H1 (cell line): ENCODE measurements around the gene C10orf120. TPM values are rescaled to one million over a fixed set of nuclear protein-coding genes. Genes with fewer than 3 reads are reported as not detected.

Experiments
- CTCF ChIA-PET: fragments of 300-600 bp; sonication (Branson Sonifier 250); formaldehyde crosslinking; loops from one replicate; lab custom pipeline; 2021; ENCODE audit not compliant: partially characterized antibody; lab: Charles Lee
- POLR2A ChIA-PET: fragments of 300-600 bp; sonication (Branson Sonifier 250); formaldehyde crosslinking; loops from one replicate; lab custom pipeline; 2021; ENCODE audit warnings: inconsistent platforms; ENCODE audit not compliant: partially characterized antibody; lab: Charles Lee
- DNase-seq, 2 experiments: peaks; one replicate each; pipeline versions ENCODE4 v3.0.0 to v3.0.0-alpha.2; 2010 to 2022; ENCODE audit warnings: low spot score in 2 of 2, low read depth in 1 of 2, mixed read lengths in 1 of 2
- FAIRE-seq: peaks from 2 replicates; lab custom pipeline; 2011; peaks lifted over from hg19 to GRCh38; lab: Jason Lieb, UNC
- H2AFZ ChIP-seq: 2 replicates; pipeline ENCODE4 v1.8.1; 2012; ENCODE audit warnings: low read length, inconsistent platforms
- H2AK5ac ChIP-seq: 2 replicates; pipeline ENCODE4 v1.6.1; 2013; ENCODE audit warnings: low read depth, low read length
- H2BK120ac ChIP-seq: replicated peaks from 2 replicates; pipeline ENCODE3; 2013; ENCODE audit warnings: low read depth, low read length, inconsistent platforms
- H2BK12ac ChIP-seq: 2 replicates; pipeline ENCODE4 v1.6.1; 2013; ENCODE audit warnings: low read depth, low read length
- H2BK15ac ChIP-seq: 2 replicates; pipeline ENCODE4 v1.6.1; 2013; ENCODE audit warnings: low read length
- H2BK20ac ChIP-seq: 2 replicates; pipeline ENCODE4 v1.6.1; 2013; ENCODE audit warnings: low read length
- H2BK5ac ChIP-seq: 2 replicates; pipeline ENCODE4 v1.6.1; 2013; ENCODE audit warnings: low read depth, low read length
- H3K14ac ChIP-seq: 2 replicates; pipeline ENCODE4 v1.6.1; 2013; ENCODE audit warnings: inconsistent platforms; ENCODE audit not compliant: insufficient read length
- H3K18ac ChIP-seq: 2 replicates; pipeline ENCODE4 v1.6.1; 2013; ENCODE audit warnings: low read length; ENCODE audit errors: extremely low read depth
- H3K23ac ChIP-seq: 2 replicates; pipeline ENCODE4 v1.6.1; 2013; ENCODE audit warnings: inconsistent platforms; ENCODE audit not compliant: insufficient read length
- H3K23me2 ChIP-seq: 2 replicates; pipeline ENCODE4 v1.6.1; 2013; ENCODE audit warnings: low read depth, low read length
- H3K27ac ChIP-seq: 2 replicates; pipeline ENCODE4 v1.6.1; 2011; ENCODE audit warnings: low read depth, low read length, inconsistent platforms
- H3K27me3 ChIP-seq, 4 experiments: replicated peaks in 1 of 4; 1 replicate in 1 of 4; 2 replicates in 3 of 4; pipeline versions ENCODE4 v1.6.1 to v1.8.1; 2011 to 2013; ENCODE audit warnings: low read length in 3 of 4, mild to moderate bottlenecking in 3 of 4, inconsistent platforms in 2 of 4, mixed read lengths in 2 of 4, moderate library complexity in 1 of 4; ENCODE audit not compliant: control insufficient read depth in 3 of 4, insufficient read depth in 3 of 4; ENCODE audit errors: extremely low read depth in 1 of 4
- H3K36me3 ChIP-seq, 4 experiments: 2 replicates each; pipeline versions ENCODE4 v1.6.1 to v1.8.1; 2011 to 2013; ENCODE audit warnings: mild to moderate bottlenecking in 4 of 4, low read length in 3 of 4, moderate library complexity in 2 of 4, control low read depth in 1 of 4, inconsistent platforms in 1 of 4; ENCODE audit not compliant: insufficient read depth in 4 of 4, control insufficient read depth in 2 of 4
- H3K4ac ChIP-seq: replicated peaks from 2 replicates; pipeline ENCODE3; 2013; ENCODE audit warnings: low read length, low read depth, mixed read lengths, inconsistent platforms; ENCODE audit not compliant: insufficient read length
- H3K4me1 ChIP-seq, 4 experiments: replicated peaks in 1 of 4; 1 replicate in 1 of 4; 2 replicates in 3 of 4; pipeline versions ENCODE4 v1.6.1 to v1.8.1; 2011 to 2013; ENCODE audit warnings: low read length in 3 of 4, inconsistent platforms in 2 of 4, mixed read lengths in 1 of 4; ENCODE audit not compliant: insufficient read depth in 4 of 4, control insufficient read depth in 3 of 4
- H3K4me2 ChIP-seq, 2 experiments: 2 replicates each; pipeline versions ENCODE4 v1.6.1 to v1.8.1; 2011 to 2013; ENCODE audit warnings: low read depth in 2 of 2, low read length in 2 of 2, control low read depth in 1 of 2, inconsistent platforms in 1 of 2, mild to moderate bottlenecking in 1 of 2; ENCODE audit not compliant: insufficient read depth in 1 of 2
- H3K4me3 ChIP-seq, 4 experiments: fragments of 200-600, 300-600 bp in 1 of 4; sonication (generic), shearing (Covaris generic), sonication (Bioruptor Twin) in 1 of 4; 2 replicates each; pipeline versions ENCODE4 v1.5.1 to v1.8.1; 2011 to 2016; ENCODE audit warnings: low read length in 4 of 4, low read depth in 3 of 4, control low read depth in 2 of 4, inconsistent platforms in 2 of 4, mild to moderate bottlenecking in 2 of 4, mixed read lengths in 1 of 4, moderate library complexity in 1 of 4; ENCODE audit not compliant: insufficient read depth in 2 of 4; ENCODE audit errors: extremely low read depth in 1 of 4
- H3K56ac ChIP-seq: replicated peaks from 2 replicates; pipeline ENCODE3; 2013; ENCODE audit warnings: low read depth, mild to moderate bottlenecking, mixed read lengths, low read length, inconsistent platforms; ENCODE audit not compliant: insufficient read length
- H3K79me1 ChIP-seq: 2 replicates; pipeline ENCODE4 v1.6.1; 2013; ENCODE audit warnings: low read depth, low read length, control low read depth
- H3K79me2 ChIP-seq, 2 experiments: 2 replicates each; pipeline versions ENCODE4 v1.6.1 to v1.8.1; 2012 to 2013; ENCODE audit warnings: low read length in 2 of 2, mild to moderate bottlenecking in 2 of 2, inconsistent platforms in 1 of 2; ENCODE audit not compliant: insufficient read depth in 2 of 2, control insufficient read depth in 1 of 2
- H3K9ac ChIP-seq, 4 experiments: replicated peaks in 1 of 4; 1 replicate in 1 of 4; 2 replicates in 3 of 4; pipeline versions ENCODE4 v1.6.1 to v1.8.1; 2011 to 2013; ENCODE audit warnings: low read depth in 3 of 4, low read length in 3 of 4, control low read depth in 2 of 4, mild to moderate bottlenecking in 2 of 4, moderate library complexity in 2 of 4, inconsistent platforms in 1 of 4; ENCODE audit errors: extremely low read depth in 1 of 4
- H3K9me3 ChIP-seq, 2 experiments: 2 replicates each; pipeline versions ENCODE4 v1.6.1 to v1.8.1; 2012 to 2013; ENCODE audit warnings: mild to moderate bottlenecking in 2 of 2, moderate library complexity in 2 of 2, control low read depth in 1 of 2, inconsistent platforms in 1 of 2, low read depth in 1 of 2, low read length in 1 of 2, mixed read lengths in 1 of 2; ENCODE audit not compliant: insufficient read depth in 2 of 2
- H4K20me1 ChIP-seq, 2 experiments: replicated peaks in 1 of 2; 2 replicates each; pipeline versions ENCODE3 to v1.8.1; 2011 to 2013; ENCODE audit warnings: inconsistent platforms in 2 of 2, low read length in 2 of 2, mild to moderate bottlenecking in 1 of 2; ENCODE audit not compliant: insufficient read depth in 2 of 2, control insufficient read depth in 1 of 2
- H4K5ac ChIP-seq: 2 replicates; pipeline ENCODE4 v1.6.1; 2013; ENCODE audit warnings: low read length, low read depth, mixed read lengths, inconsistent platforms; ENCODE audit not compliant: insufficient read length
- H4K8ac ChIP-seq: 2 replicates; pipeline ENCODE4 v1.8.0; 2013; ENCODE audit warnings: mild to moderate bottlenecking, moderate library complexity, low read length, inconsistent platforms; ENCODE audit not compliant: insufficient read depth; ENCODE audit errors: extremely low read depth
- H4K91ac ChIP-seq: replicated peaks from 2 replicates; pipeline ENCODE3; 2013; ENCODE audit warnings: low read length, mixed read lengths, inconsistent platforms; ENCODE audit not compliant: insufficient read length
- CBX5 ChIP-seq: fragments of 300-800, 300-1000 bp; sonication (generic); IDR thresholded peaks from 2 replicates; pipeline ENCODE4 v1.7.1; 2016; ENCODE audit warnings: antibody characterized with exemption, low read length, low read depth
- HDAC2 ChIP-seq, 2 experiments: fragments of 300-600 bp in 1 of 2; sonication (generic) in 1 of 2; IDR thresholded peaks; 2 replicates each; pipeline ENCODE4 v1.6.1; 2011 to 2012; ENCODE audit warnings: low read depth in 2 of 2, low read length in 2 of 2, mild to moderate bottlenecking in 2 of 2, moderate library complexity in 2 of 2, borderline replicate concordance in 1 of 2, inconsistent platforms in 1 of 2
- JUND ChIP-seq: IDR thresholded peaks from 2 replicates; pipeline ENCODE4 v1.6.1; 2011; ENCODE audit warnings: mild to moderate bottlenecking, improper control_type of control experiment, low read length
- KDM5A ChIP-seq: fragments of 200-600 bp; IDR thresholded peaks from 2 replicates; pipeline ENCODE4 v1.7.1; 2012; ENCODE audit warnings: mild to moderate bottlenecking, low read length, inconsistent platforms, mixed read lengths
- MAFK ChIP-seq: IDR thresholded peaks from 2 replicates; pipeline ENCODE4 v1.6.1; 2012; ENCODE audit warnings: low read depth, mild to moderate bottlenecking, improper control_type of control experiment, low read length
- PHF8 ChIP-seq: fragments of 200-600 bp; sonication (generic); conservative IDR thresholded peaks from 2 replicates; pipeline ENCODE4 v1.7.1; 2012; ENCODE audit warnings: low read depth, mild to moderate bottlenecking, inconsistent platforms, low read length, moderate library complexity
- RAD21 ChIP-seq, 2 experiments: IDR thresholded peaks in 1 of 2; conservative IDR thresholded peaks in 1 of 2; 2 replicates each; pipeline ENCODE4 v1.6.1; 2011; ENCODE audit warnings: low read depth in 2 of 2, low read length in 2 of 2, improper control_type of control experiment in 1 of 2, inconsistent platforms in 1 of 2, mild to moderate bottlenecking in 1 of 2, moderate library complexity in 1 of 2
- RFX5 ChIP-seq: IDR thresholded peaks from 2 replicates; pipeline ENCODE4 v1.6.1; 2011; ENCODE audit warnings: low read depth, low read length, improper control_type of control experiment, borderline replicate concordance
- SIRT6 ChIP-seq: IDR thresholded peaks from one replicate; pipeline ENCODE4 v1.7.1; 2012; ENCODE audit warnings: low read length, inconsistent platforms
- TAF7 ChIP-seq: optimal IDR thresholded peaks from 2 replicates; pipeline ENCODE3; 2011; ENCODE audit warnings: low read depth, mild to moderate bottlenecking, inconsistent platforms, low read length, moderate library complexity, borderline replicate concordance
- WGBS, 2 experiments: shearing (Covaris generic) in 1 of 2; methylation state at CpG; one replicate each; pipeline versions ENCODE4 v1.1.6 to v1.1.7; 2013 to 2015; ENCODE audit warnings: low lambda C conversion rate in 2 of 2, mixed read lengths in 2 of 2, inconsistent platforms in 1 of 2, low coverage in 1 of 2, missing lambda C conversion rate in 1 of 2; ENCODE audit not compliant: insufficient replicate concordance in 2 of 2, insufficient coverage in 1 of 2, insufficient read length in 1 of 2; ENCODE audit errors: extremely low coverage in 1 of 2, missing lambda C conversion rate in 1 of 2; 5-methylcytosine and 5-hydroxymethylcytosine counted together
- long read RNA-seq, 2 experiments: library from RNA in 1 of 2; library from capped mRNA in 1 of 2; stranded (forward); transcript quantifications; one replicate each; pipeline ENCODE4 v2.0.0, GENCODE V29; 2021; ENCODE audit warnings: inconsistent platforms in 1 of 2
- polyA minus RNA-seq, 3 experiments: library from RNA; depleted of rRNA, polyadenylated mRNA; stranded (reverse); fragments of >200 nt; gene quantifications; 1 replicate in 2 of 3; 2 replicates in 1 of 3; pipeline ENCODE4 v1.2.3, GENCODE V29; 2011
- polyA plus RNA-seq, 7 experiments: library from polyadenylated mRNA; depleted of rRNA in 3 of 7; stranded (reverse) in 5 of 7; unstranded in 2 of 7; fragments of >200 nt in 5 of 7; fragments of 200-250 nt in 2 of 7; gene quantifications; 1 replicate in 5 of 7; 2 replicates in 1 of 7; 4 replicates in 1 of 7; pipeline versions ENCODE4 v1.2.1 to v1.2.3, GENCODE V29; 2011 to 2013; ENCODE audit warnings: missing spikeins in 2 of 7, mixed read lengths in 2 of 7
- total RNA-seq: library from RNA; stranded (reverse); fragmentation: NEBNext Ultra II Directional; extraction: Animal tissue kit (Norgen Biotek cat#: 25700); gene quantifications from 2 replicates; pipeline ENCODE4 v1.2.1, GENCODE V29; 2021

The C10orf120 gene
- total RNA-seq (not detected in 2 replicates), polyA plus RNA-seq (2011; rRNA removed) (not detected in 2 replicates), polyA minus RNA-seq (2011; rRNA and poly(A)+ RNA removed) (not detected in 2 replicates)
- polyA plus RNA-seq (2011; cell fraction: cytosol; rRNA removed) = not detected
- not detected for polyA plus RNA-seq (2011; cell fraction: nucleus; rRNA removed)
- not detected in 4 replicates for polyA plus RNA-seq (2012, experiment 1 of 2)
- polyA plus RNA-seq (2012, experiment 2 of 2) = not detected
- not detected for polyA plus RNA-seq (2013, experiment 1 of 2)
- not detected for polyA plus RNA-seq (2013, experiment 2 of 2)
- polyA minus RNA-seq (2011; cell fraction: cytosol; rRNA and poly(A)+ RNA removed) = not detected
- polyA minus RNA-seq (2011; cell fraction: nucleus; rRNA and poly(A)+ RNA removed) = not detected
- long read RNA-seq, experiment 1 = 0 reads
- long read RNA-seq, experiment 2 = 0 reads

GRCh38 chr10:122699796-122700455, at the start of gene C10orf120:
C10orf120 (minus strand) TSS chr10:122699846; CDS start chr10:122699790, 56 bp downstream.
- Histone ChIP-seq H4K20me1 (no peaks in the 10 kb centered on the region), H3K23ac (no peak within 1 kb of the TSS), H3K4me3 (no peak within 1 kb of the TSS), H3K23me2 (peaks cover 3% of the 10 kb centered on the region; the same call in 1 of the 2 replicates), H3K9ac (no peak within 1 kb of the TSS), H2BK15ac (no peak within 1 kb of the TSS), H3K4ac (no peak within 1 kb of the TSS), H4K8ac (no peak within 1 kb of the TSS), H4K91ac (no peak within 1 kb of the TSS), H3K79me1 (no peaks in the 10 kb centered on the region), H3K18ac (no peak within 1 kb of the TSS), H3K27me3 (no peaks in the 10 kb centered on the region; a peak in 1 of 7 replicates), H2BK12ac (no peak within 1 kb of the TSS), H3K4me2 (no peak within 1 kb of the TSS), H3K79me2 (no peaks in the 10 kb centered on the region), H2BK120ac (no peak within 1 kb of the TSS), H3K27ac (no peak within 1 kb of the TSS), H2BK5ac (no peak within 1 kb of the TSS), H3K4me1 (no peaks in the 10 kb centered on the region), H3K9me3 (no peaks in the 10 kb centered on the region; a peak in 1 of 4 replicates), H2AFZ (no peak within 1 kb of the TSS), H4K5ac (no peak within 1 kb of the TSS), H2BK20ac (no peak within 1 kb of the TSS), H2AK5ac (no peak within 1 kb of the TSS), H3K56ac (no peak within 1 kb of the TSS), H3K36me3 (no peaks in the 10 kb centered on the region; a peak in 1 of 8 replicates), H3K14ac (no peak within 1 kb of the TSS)
- CTCF ChIA-PET = interaction anchor here (0.9 to 2.4 kb wide), 4 partner anchors 44 to 377 kb away, joined by 3 to 26 read pairs (median 3); no protein-coding TSS in a partner anchor
- POLR2A ChIA-PET = no interaction called here
- DNase-seq = no peak
- 93% methylated on average over 5 of the region's 5 CpGs; no CpG with 5 or more reads in 1 of the 2 experiments for WGBS, 2 experiments
- FAIRE-seq = no peak
- TF ChIP-seq JUND (no peak), RAD21 (IDR thresholded peaks at IDR 0.05 in 1 of 2, conservative IDR thresholded peaks at IDR 0.05 in 1 of 2; ENCODE audit: low read depth in 2 of 2, low read length in 2 of 2) (no peak), KDM5A (no peak), PHF8 (no peak), TAF7 (no peak), RFX5 (no peak), HDAC2 (IDR thresholded peaks at IDR 0.05; ENCODE audit: borderline replicate concordance in 1 of 2, low read depth in 2 of 2, low read length in 2 of 2) (no peak), MAFK (no peak), CBX5 (no peak), SIRT6 (no peak)
